NCI-H1092 (cell line): Measurements from ENCODE around the gene CDC42EP3.

Experiments
- DNase-seq: peaks from one replicate; lab custom pipeline; 2025; lab: John Stamatoyannopoulos, UW

CDC42EP3 gene

DNA sequence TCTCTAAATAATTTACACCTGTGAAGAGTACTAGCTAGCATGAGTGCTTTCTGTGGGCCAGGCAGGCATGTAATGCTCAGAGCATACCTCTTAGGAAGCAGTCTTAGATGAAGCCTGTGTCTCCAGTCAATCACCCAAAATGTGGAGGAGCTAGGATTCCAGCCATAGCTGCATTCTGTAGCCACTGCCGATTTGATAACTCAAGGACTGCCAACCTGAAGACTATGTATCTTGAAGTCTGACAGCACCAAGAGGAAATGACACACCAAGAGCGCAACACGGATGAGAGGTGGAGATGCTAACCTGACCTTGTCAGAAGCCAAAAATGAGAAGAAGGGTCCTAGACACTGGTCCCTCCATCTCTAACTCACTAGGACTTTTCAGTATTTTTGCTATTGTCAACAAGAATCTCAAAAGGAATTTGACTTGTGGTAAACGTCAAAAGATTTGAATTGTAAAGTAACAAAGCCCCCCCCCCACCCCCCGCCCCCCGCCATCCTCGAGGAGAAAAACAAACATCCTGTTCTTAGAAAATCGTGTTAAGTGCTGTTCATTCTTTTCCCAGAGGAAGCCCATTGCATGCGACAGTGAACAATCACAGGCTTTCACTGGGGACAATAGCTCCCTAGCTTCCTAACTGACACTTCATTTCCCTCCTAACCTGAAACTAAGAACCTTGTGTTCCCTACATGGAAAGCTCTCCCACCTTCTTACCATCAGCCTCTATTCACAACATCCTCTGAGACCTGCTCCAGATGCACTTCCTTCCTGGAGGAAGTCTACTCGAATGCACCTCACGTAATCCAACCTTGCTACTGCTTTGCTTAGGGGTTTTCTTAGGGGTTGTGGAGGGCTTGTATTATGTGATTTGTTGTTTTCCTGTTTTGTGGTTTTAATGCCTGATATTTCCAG, 14.7 kb downstream of the CDC42EP3 start:
- DNase-seq, result no peak

DNA sequence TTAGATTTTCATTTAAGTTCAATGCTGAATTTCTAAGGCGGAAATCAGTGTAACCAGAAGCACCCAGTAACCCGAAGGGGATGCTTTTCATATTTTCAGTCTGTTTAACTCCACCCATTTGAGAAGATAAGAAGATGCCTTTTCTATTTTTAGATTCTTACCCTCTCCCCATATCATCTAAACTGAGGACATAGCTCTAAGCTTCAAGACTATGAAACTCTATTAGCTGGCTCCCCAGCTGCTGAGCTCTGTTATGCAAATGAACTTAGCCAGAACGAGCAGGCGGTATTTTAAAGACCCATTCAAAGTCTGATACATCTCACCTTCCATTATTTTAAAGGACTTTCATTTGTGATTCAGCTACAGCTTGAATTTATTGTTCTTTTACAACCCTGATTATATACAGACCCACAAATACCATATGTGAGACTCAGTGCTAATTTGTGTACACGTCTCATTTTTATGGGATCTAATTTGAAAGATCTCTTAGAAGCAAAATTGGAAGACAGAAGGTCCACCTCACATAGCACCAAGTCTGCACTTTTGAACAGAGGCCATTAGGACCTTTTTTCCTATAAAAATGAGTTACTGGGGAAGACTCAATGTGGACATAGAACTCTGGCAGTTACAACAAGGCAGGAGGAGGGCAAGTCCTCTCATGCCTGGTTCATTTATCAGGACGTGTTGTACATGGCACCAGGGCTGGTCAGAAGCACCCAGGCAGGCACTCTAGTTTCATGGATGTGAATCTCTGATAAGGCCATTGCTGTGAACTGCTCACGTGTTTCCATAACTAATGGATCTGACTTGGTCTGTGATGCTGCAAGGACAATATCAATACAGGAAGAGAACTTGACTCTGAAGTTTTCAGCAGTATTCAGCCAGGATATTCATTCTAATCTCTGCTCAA, 16.3 kb downstream of the CDC42EP3 start:
- DNase-seq, result no peak

DNA sequence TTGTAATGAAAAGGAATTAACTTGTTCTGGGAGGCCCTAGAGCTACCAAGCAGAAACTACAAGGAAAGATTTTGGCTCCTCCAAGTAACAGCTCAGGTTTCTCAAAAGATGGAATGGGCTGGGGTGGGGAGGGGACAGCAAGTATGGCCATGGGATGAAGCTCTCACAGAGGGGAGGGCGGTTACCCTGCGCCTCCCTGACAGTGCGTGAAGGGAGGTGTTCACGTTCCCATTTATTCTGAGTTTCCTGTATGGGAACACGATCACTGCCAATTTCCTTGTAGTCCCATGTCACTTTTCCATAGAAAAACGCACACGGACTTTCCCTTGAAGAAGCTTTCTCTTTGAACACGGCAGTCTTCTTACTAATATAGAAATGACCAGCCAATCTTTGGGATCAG, 17.0 kb downstream of the CDC42EP3 start:
- DNase-seq, result no peak

DNA sequence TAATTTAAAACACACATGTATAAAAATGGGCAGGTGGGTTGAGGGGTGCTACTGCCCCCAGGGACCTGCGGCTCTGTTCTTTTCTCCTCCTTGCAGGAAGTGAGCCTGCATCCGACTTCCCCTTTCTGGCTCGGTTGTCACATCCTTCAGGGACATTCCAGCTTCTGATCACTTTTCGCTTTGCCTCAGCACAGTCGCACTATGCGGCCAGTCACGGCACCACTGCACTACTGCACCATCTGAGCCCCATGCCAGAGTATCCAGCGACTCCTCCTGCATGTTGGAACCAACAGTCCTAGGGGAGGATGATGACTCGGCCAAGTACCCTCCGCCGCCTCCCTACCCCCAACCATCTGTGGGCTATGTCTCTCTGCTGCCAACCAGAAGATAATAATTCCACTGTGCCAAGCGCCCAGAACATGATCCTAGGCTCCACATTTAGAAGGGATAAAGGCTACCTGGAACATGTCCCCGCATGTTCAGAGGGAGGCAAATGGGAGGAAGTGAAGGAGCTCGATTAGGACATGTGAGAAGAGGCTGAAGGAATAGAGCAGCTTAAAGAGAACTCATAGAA, 17.6 kb downstream of the CDC42EP3 start:
- no peak for DNase-seq

DNA sequence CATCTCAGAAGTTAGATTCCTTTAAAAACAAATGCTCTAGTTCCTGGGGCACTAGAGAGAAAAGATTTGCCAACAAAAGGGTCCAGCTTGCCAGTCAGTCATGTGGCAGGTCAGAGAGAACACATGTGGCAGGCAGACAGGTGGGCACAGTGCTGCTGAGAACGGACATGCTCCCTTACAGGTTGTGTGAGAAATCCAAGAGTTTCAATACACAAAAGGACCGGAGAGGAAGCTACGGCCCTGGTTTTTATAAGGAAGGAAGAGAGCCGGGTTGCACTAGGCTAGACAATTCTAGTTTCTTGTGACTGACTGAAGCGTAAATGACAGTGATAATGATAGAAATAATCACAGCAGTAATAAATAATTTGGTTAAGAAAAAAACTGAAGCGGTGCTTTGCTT, 18.3 kb downstream of the CDC42EP3 start:
- no peak for DNase-seq

DNA sequence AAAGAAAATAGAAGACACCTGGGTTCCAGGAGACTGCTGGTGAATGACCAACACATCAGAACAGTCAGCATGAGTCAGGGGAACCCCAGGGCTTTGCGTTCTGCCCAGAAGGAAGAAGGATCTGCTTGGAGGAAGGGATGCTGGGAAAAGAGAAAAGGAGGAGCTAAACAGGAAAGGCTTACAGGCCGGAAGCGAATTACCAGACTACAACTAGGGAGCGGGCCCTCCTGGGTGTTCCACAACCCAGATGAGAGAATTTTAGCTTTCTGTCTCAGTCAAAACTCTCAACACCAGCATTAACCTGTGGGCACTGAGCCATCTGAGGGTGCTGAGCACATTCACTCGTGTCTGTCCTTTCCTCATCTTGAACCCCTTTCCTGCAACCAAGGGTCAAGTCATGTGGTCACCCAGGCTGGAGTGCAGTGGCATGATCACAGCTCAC, 19.2 kb downstream of the CDC42EP3 start:
- no peak for DNase-seq

DNA sequence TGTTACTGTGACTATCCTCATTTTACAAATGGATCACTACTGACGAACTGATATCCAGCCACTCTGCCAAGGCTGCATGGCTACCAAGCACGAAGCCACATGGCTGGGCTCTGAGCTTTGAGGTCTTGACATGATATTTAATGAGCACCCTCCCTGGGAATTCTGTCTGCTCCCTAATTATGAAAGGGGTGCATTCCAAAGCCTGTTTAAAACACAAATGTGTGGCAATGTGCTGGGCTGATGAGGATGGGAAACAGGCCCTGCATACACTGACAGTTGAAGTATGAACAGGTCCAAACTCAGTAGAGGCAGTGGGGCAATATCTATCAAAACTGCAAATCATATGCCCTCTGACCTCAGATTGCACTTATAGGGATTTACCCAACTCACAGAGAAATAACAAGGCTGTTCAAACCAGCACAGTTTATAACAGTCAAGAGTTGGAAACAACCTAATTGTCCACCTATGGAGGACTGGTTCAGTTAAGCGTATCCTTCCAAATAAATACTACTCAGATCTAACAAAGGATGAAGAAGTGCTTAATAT, 20.8 kb downstream of the CDC42EP3 start:
- DNase-seq, result no peak

DNA sequence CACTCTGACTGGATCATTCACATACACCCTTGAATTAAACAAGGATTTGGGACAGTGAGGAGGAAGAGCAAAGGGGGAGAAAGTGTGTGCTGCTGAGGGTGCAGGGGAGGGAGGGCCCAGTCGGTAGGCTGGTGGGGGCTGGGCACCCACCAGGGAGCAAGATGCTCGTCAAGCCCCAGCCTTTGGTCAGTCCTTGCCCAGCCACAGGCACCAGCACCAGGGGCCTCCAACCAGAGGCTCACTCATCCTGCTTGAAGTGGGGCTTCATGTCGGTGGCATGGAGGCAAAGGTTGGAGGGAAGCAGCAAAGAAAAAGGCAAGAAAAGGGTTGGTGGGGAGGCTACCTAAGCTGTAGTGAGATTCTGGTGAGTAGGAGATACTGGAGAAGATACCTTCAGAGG, 21.9 kb downstream of the CDC42EP3 start:
- no peak for DNase-seq

DNA sequence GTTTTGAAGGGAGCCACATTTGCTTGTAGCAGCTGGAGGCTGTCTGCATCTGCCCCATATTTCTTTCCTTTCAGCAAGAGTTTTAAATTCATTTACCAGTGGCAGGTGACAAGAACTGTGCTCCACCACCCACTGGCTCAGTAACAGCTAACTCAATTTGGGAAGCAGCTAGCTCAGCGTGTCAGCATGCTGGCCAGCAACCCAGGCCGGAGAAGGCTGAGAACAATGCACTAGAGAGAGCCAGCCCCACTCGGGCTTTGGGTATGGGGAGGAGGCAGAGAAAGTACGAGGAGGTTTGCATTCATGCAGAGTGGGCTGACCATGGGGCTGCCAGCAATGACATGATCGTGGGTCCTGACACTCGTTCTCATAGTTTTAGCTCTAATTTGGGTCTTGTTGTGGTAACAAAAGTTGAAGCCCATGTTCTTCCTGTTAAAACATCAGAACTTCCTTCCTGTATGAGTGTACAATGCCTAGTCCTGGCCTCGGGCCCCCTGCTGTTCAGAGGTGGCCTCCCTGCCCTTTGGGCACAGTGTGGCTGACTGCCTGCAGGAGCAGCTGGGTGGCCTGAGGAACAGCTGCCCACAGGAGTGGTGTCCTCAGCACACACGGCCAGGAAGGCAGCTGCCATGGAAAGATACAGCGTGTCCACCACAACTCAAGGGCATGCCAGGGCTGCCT, 23.0 kb downstream of the CDC42EP3 start:
- no peak for DNase-seq

DNA sequence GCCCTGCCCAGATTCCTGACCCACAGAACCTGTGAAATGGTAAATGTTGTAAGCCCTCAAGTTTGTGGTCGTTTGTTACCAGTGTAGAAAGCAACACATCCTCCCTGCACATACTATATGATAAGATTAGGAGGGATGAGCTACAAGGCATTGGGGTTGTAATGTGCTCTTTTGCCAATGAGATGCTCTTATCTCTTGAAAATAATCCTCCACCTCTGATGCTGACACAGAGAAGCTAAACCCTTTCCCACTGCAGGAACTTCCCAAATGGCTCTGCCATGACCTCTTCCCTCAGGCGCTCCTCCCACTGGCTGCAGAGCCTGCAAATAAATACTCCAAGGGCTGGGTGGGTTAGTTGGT, 23.5 kb downstream of the CDC42EP3 start:
- no peak for DNase-seq

DNA sequence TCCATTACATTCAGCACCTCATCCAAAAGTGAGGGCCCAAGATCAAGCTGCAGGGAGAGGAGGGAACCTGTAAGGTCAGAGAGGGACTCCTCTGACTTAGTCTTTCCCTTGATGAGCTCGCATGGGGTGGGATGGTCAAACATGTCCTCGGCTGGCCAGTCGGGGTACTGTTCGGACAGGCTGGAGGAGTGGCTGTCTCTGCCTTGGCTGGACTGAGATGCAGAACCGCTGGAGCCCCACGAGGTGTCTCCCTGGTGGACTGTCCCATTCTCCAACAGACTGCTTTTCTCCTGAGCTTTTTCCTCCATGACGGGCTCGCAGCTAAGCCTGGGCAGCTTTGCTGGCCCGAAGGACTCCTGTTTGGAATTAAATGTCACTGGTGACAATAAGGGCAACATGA, 25.6 kb downstream of the CDC42EP3 start:
- DNase-seq, result no peak

DNA sequence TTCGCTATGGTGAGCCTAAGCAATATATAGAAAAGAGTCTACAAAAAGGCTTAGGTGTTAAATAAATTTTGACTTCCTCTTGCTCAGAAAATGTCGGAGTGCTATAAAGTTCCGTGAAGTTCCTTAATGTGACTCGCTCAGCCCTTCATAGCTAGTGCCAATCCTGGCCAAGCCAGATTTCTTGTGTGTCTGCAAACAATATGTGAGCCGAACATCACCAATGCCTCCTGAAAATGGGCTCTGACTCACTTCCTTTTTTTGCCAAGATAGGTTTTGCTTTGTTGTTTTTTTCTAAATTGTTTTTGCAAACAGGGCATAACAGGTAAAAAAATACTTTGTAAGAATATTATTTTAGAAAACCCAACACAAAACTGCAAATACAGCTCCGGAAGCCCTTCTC, 26.1 kb downstream of the CDC42EP3 start:
- no peak for DNase-seq

DNA sequence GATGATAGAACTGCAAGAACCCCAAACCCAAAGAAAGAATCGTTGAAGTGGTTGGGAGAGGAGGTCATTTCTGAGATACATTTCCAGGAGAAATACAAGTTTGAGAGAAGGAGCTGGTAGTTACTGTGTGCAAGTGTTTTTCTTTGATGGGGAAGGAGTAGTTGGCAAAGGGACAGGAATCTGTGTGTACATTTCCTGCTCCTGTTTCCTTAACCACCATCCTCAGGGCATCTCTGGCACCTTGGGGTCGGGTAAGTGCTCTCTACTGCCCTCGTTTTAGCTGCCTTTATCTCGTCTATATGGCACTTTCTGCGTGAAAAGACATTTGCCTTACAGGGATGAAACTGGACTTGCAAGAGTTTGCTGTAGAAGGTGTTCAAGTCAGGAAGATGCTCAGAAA, 27.3 kb downstream of the CDC42EP3 start:
- no peak for DNase-seq

DNA sequence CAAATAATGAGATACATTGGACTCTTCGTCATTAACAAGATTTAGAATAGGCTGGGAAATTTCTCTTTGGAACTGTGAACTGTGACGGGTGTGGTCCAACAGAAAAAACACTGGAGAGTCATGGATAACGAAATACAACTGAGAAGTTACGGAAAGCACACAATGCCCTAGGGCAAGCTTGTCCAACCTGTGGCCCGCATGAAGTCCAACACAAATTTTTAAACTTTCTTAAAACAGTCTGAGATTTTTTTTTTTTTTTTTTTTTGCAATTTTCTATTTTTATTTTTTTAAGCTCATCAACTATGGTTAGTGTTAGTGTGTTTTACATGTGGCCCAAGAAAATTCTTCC, 27.7 kb downstream of the CDC42EP3 start:
- no peak for DNase-seq

DNA sequence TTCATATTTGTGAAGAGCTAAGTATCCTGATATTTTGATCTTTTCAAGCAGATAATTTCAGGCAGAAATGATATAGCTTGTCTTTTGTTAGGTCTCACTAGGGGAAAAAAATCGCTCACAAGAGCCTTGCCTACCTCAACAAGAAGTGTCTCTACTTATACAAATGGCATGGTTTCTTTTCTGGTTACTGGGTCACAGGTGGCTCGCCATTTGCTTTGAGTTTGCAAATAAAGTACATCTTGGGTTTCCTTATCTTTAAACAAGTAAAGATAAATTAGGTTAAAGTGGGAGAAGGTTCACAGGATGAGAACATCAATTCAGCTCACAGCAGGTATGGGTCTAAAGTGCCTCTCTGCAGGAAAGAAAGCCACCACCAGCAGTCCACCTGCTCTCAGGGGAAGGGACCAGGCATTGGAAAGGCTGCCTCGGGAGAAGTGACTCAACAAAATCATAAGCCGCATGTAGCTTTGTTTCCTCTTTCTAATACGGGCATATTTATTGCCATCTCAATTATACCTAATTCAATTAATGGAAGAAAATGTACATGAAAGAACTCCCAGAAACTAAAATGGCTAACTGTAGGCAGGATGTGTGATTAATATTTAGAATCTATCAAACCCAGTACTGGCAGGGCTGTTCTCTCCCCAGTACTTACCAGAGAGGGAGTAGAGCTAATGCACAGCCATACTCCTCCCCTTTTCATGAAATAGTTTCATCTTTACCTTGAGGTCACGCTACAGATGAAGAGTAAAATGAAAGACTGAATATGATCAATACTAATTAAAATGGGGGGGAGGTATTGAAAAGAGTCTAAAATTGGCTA, 28.3 kb downstream of the CDC42EP3 start:
- no peak for DNase-seq

DNA sequence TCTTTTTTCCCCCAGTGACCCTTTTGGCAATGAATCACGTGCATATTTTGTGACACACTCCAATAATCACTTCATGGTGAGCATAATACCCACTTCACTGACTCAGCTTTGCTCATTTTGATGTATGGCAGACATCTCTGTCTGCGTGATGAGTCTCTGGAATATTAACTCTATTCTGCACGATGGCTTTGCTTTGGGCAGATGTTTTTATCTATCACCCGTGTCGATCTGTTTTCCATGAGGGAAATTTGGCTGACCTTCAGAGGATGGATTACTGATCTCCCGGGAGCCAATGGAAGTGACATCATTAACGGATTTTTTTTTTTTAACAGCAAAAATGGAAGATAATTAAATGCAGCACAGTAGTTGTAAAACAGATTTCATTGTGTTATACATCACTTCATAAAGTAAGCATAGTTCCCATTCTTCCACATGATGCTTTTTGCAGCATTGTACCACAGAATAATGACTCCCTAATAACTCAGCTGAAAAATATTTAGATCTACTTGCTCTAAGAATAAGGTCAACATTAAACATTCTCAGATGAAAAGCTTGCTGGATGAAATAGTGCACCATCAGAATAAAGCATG, 29.8 kb downstream of the CDC42EP3 start:
- DNase-seq, result no peak

DNA sequence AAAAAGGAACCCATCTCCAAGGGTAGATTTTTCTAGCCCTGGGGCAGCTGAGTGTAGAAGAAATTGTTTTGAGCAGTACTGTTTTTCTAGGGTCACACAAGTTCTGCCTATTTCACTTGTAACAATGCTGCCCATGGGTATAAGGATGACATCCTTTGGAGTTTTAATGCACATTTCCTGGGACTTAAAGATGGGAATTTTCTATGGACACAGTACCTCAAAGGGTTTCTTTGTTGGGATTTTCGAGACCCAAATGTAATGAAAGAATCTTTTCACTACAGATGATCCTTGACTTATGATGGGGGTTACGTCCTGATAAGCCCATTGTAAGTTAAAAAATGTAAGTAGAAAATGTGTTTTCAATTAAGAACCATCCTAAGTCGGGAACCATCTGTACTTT, 31.8 kb downstream of the CDC42EP3 start:
- DNase-seq, result no peak

DNA sequence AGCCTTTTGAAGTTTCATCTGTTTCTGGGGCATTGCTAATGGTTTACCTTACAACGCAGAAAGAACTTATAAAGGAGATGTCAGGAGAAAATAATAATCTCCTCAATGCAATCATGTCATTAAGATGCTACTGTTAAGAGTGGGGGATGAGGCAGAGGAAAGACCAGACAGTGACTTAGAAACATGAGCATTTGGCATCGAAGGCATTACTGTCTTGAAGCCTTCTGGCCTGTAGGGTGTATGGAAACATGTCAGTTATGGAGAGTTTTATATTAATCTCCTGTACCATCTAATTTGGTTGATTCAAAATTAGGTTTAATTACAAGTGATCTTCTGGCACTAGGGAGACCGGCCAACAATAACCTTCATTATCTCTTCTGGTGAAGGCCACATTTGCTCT, 32.5 kb downstream of the CDC42EP3 start:
- DNase-seq, result no peak

DNA sequence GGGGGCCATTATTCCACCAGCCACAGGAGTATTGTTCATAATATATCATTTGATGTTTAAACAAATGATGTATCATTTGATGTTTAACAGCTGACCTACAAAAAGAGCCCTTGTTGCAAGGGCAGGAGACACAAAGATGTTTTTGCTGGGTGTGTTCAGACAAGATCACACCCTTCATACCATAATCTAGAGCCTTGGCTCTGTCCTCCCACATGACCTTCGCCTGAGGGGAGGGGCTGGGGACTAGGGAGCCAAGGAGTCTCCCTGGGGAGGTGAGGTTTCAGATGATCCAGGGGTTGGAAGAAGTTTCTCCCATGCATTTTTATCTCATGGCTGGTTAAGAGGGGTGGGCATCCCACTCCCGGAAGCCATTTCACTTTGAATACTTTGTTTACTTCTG, 33.5 kb downstream of the CDC42EP3 start:
- no peak for DNase-seq

DNA sequence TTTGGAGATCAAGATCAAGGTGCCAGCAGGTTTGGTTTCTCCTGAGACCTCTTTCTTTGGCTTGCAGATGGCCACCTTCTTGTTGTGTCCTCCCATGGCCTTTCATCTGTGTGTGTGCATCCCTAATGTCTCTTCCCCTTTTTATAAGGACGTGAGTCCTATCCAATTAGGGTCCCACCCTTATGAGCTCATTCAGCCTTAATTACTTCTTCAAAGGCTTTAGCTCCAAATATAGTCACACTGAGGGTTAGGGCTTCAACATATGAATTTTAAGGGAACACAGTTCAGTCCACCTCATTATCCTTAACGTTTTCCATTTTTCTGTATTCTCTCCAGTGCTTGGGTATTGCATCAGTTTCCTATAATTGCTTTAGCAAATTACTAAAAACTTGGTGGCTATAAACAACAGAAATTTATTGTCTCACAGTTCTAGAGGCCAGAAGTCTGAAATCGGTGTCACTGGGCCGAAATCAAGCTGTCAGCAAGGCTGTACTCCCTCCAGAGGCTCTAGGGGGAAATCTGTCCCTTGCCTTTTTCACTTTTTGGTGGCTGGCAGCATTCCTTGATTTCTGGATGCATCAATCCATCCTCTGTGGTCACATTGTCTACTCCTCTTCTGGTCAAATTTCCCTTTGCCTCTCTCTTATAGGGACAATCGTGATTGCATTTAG, 34.1 kb downstream of the CDC42EP3 start:
- no peak for DNase-seq
